ENCODE measurements around the gene SLC6A8.
"Not testable (repeated sequence)": the region's sequence is repeated elsewhere in the genome, so short reads cannot be mapped to it uniquely, and the experiment has no call there.

Gene SLC6A8

DNA sequence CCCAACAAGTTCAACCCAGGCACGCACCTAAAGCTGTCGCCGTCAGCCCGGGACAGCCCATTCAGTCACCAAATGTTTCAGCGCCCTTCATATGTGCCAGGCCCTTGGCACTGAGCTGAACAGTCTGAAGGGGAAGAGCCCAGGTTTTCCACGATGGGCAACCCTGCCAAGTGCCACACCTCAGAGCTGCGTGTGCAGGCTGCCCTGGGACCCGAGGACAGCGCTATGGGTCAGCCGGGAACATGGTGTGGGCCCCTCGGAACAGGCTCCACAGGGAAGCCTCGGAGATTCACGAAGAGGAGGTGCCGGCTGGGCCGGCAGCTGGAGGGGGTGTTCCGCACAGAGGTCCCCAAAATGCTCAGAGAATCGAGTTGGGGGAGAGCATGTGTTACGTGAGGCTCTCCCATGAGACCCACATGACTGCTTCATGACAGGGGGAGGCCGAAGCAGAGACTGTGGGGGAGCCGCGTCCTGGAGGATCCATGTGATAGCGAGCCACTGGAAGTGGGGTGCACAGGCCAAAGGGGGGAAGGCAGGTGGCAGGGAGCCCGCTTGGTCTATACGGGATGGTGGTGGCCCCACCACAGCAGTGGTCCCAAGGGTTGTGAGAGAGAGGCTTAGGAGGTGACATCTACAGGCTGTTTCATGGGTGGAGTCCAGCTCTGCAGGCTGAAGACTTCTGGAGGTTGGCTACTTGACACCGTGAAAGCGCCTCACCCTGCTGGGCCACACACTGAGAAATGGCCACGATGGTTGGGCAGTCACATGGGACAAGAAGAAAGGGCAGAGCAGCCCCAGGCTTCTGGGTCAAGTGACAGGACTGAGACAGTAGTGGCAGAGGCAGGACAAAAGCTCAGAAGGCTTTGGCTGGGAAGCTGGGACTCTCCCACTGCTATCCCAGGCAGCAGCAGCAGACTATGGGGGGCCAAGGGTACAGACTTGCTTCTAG lies 22.3 kb downstream of the SLC6A8 start:
- DNase-seq: no peak

DNA sequence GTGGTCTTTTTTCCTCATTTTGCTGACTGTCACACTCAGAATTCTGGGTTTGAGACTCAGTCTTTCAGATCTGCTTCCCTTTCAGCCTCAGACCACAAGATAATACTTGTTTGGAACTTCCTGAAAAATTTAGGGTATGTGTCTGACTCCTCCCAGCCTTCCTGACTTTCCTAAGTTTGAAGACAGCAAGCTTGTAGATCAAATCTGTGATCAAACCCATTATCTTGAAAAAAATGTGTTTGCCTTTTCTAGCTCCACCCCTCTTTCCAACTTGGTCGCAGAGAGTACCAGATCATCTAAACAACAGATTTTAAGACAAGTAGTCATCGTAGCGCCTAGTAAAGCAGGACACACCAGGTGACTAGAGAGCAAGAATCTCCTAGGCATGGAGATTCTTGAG lies 26.5 kb downstream of the SLC6A8 start:
- no peak for DNase-seq

DNA sequence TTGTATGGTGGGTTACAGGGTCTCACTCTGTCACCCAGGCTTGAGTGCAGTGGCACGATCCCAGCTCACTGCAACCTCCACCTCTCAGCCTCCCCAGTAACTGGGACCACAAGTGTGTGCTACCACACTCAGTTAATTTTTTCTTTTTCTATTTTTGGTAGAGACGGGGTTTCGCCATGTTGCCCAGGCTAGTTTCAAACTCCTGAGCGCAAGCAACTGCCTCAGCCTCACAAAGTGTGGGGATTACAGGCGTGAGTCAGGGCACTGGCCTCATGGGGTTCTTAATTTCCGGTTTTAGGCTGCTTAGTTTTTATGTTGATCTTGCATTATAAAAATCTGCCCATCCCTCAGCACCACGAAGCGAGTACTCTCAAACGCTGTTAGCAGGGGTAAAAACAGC lies 29.7 kb downstream of the SLC6A8 start:
- DNase-seq: no peak

DNA sequence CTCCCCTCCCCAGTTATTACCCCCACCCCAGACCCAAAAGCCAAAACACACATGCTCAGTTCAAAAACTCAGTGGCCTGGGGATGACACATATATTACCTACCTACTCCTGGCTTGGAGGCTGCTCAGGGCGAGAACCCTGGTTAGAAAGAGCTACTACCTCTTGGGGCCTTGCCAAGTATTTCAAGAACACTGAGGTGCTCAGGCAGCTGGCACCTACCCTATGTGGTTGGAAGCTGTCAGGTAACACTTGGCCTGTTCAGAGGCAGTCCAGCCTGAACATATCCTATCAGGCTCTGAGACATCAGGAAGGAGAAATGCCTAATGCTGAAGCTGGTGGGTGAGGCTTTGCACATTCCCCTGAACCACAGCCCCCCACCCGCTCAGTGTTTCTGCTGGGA lies 31.5 kb downstream of the SLC6A8 start:
- no peak for DNase-seq

DNA sequence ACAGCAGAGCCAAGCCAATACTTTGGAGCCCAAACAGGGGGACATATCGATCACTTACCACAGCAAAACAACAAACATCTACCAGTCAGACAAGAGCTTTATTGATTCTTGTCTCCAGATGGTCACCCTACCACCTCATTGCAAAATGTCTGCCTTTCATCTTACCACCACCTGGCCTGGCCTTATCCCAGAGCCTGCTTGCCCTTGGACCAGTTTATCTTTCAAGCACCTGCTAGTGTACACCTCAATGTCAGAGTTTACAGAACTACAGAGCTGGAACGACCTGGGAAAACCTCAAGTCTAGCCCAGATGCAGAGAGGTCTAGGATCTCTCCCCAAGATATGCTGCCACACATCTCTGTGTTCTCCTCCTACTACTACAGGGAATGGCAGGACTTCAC lies 32.0 kb downstream of the SLC6A8 start:
- no peak for DNase-seq

DNA sequence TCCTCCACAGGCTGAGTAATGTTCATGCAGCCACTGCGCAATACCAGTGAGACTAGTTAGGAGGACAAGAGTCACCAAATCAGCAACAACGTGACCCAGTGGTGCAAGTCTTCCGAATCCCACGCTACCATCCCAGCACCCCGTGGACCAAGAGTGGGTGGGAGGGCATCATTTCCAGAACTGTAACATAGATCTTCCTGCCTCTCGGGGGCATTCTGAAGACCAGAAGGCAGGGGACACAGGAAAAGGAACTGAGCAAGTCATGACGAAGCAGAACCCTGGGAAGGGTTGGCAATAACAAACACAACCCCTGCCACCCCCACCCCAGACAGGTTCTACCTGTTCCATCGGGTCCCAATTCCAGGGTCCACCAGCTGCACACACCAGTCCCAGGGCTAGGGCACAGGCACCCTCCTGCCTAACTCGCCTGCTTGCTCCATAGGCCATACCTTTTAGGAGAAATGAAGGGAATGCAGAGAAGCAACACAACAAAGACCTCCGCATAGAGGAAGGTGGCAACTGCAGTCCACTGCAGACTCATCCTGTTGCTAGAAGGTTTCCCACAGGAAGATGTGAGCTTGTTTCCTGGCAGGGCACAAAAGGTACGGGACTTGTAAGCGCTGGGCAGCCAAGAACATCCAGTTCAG lies 35.1 kb downstream of the SLC6A8 start:
- no peak for DNase-seq

DNA sequence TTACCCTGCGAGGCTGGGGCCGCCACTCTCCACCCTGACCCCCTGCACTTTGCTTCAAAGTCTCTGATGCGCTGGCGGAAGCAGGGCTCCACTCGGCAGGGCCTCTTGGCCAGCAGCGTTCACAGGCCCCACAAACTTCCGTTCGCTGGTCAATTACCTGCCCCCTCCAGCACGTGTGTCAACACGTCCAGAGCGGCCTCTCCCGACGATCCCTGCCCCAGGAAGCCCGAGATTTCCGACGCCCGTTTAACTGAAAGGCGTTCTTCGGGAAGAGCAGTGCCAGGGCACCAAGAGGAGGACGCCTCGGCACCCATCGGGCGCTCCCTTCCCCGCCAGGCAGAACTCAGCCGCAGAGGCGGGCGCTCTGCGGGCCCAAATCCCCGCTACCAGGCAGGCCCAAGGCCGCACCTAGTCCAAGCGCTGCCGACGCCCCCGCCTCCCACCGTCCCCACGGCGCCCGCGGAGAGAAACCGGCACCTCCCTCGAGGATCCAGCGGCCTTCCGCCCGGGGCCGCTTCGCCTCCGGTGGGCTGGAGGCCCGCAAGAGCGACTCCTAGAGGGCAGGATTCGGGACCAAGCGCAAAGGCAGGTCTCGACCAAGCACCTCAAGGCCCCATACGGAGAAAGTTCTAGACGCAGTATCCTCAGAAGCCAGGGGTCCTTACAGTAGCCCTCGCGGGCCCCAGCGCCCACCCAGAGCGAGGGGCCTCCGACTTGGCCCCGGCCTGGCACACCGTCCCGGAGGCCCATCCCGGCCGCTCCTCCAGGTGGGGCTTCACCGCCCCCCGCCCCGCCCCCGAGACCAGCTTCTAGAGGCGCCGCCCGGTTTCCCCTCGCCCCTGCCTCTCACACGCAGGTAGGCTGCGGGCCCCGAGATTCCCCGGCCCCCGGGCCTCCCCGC lies 35.9 kb downstream of the SLC6A8 start:
- peak in 1 of 2 experiments; percentile 39 for DNase-seq

DNA sequence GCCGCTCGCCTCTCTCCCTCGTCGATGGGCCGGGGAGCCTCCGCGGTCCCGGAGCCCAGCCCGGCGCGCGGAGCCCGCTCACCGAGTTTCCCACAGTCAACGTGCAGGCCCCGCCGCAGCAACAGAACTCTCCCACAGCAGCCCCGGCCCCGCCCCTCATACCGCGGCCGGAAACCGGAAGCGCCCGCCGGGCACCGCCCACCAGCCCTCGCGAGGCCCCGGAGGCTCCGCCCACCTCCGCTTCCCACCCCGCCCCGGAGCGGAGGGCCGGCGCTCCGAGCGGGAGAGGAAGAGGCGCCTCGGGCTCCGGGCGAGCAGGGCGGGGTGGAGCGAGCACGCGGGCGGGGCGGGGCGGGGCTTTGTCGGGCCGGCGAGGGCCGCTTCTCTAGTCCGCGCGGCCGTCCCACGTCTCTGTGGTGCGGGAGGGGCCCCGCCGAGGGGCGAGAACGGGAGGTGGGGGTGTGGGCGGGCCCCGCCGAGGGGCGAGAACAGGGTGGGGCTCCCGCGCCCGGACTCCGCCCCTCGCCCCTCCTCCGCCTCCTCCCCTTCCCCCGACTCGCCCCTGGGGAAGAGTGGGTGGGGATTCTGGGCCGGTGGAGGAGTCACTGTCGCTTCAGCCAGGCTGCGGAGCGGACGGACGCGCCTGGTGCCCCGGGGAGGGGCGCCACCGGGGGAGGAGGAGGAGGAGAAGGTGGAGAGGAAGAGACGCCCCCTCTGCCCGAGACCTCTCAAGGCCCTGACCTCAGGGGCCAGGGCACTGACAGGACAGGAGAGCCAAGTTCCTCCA lies 36.7 kb downstream of the SLC6A8 start, which contains the start of the genes ABCD1 and BCAP31:
Gene ABCD1 (plus strand): TSS at position 605 of the 787 bp plus-strand sequence. CDS start 411 bp downstream, outside the sequence.
Gene BCAP31 (minus strand): TSS at position 136 of the 787 bp plus-strand sequence. CDS start 1,143 bp downstream, outside the sequence.
- DNase-seq: peak; percentile 67 to 86

DNA sequence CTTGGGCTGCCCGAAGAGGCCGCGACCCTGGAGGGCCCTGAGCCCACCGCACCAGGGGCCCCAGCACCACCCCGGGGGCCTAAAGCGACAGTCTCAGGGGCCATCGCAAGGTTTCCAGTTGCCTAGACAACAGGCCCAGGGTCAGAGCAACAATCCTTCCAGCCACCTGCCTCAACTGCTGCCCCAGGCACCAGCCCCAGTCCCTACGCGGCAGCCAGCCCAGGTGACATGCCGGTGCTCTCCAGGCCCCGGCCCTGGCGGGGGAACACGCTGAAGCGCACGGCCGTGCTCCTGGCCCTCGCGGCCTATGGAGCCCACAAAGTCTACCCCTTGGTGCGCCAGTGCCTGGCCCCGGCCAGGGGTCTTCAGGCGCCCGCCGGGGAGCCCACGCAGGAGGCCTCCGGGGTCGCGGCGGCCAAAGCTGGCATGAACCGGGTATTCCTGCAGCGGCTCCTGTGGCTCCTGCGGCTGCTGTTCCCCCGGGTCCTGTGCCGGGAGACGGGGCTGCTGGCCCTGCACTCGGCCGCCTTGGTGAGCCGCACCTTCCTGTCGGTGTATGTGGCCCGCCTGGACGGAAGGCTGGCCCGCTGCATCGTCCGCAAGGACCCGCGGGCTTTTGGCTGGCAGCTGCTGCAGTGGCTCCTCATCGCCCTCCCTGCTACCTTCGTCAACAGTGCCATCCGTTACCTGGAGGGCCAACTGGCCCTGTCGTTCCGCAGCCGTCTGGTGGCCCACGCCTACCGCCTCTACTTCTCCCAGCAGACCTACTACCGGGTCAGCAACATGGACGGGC lies 37.5 kb downstream of the SLC6A8 start:
- peak in 1 of 2 experiments; percentile 8 for DNase-seq

DNA sequence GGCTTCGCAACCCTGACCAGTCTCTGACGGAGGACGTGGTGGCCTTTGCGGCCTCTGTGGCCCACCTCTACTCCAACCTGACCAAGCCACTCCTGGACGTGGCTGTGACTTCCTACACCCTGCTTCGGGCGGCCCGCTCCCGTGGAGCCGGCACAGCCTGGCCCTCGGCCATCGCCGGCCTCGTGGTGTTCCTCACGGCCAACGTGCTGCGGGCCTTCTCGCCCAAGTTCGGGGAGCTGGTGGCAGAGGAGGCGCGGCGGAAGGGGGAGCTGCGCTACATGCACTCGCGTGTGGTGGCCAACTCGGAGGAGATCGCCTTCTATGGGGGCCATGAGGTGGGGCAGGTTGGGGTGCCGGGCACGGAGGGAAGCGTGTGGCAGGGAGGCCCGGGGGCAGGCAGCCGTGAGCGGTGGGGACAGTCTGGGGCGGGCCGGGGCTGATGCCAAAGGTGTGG lies 38.1 kb downstream of the SLC6A8 start:
- DNase-seq: no peak

DNA sequence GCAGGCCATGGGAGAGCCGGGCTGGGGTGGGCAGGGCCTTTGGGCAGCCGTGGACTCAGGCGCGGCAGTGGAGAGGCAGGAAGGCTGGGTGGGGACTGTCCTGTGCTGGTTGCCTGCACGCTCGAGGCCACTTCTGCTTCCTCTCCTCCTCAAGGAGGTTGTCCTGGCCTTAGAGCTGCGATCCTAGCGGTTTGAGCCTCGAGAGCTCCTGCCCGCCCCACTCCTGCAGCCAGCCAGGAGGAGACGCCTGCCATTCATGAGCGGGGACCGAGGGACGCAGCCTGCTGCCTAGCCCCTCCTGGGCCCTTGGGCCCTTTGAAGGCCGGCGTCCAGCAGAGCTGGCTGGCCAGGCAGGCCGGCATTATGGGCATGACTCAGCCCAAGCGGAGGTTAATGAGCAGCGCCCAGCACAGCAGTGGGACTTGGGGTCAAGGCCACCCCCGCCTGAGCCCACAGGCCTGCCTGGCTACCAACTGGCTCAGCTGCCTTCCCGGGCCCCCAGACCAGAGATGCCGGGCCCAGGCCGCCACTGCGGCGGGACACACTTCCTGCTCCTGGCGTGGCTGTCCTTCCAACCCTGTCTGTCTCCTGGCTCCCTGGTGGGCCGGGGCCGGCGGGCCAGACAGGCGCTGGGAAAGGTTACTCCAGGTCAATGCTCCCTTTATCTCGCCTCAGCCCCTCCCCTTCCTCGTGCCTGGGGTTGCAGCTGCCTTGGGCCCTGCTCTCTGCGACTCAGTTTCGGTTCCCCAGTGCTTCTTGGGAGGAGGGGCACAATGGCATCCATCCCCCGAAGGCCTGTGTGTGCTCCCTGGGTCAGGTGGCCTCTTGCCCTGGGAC lies 38.8 kb downstream of the SLC6A8 start:
- DNase-seq: peak in 1 of 2 experiments; percentile 41

DNA sequence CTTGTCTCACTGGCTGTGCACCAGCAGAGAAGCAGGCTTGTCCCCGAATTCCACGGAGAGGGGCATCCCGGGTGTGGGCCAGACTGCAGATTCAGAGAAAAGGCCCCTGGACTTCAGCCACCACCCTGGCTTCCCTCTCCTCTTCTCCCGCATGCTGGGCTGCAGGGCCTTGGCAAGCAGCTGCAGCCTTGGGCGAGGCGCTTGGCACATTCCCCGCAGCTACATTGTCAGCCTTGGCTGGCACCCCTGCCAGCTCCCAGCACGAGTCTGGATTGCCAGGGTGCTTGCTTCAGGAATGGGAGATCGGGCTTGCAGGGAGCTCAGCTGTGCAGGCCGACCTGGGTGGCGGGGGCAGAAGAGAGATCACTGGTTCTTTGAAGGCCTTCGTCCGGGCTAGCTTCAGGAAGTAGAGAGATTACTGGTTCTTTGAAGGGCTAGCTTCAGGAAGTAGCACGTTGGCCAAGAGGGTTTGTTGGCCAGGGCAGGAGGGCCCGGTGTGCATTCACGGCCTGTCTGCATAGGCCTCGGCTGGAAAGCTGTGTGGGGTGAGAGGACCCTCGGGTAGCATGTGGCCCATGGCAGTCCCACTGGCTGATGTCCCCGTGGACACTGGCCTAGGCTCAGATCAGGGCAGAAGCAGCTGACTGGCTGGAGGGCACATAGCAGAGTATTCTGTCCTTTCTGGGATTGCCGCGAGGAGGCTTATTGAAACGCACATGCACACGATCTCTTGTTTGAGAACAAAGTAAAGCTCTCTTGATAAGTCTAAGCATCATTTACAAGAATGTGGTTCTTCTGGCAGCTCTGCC lies 39.6 kb downstream of the SLC6A8 start:
- DNase-seq: no peak

DNA sequence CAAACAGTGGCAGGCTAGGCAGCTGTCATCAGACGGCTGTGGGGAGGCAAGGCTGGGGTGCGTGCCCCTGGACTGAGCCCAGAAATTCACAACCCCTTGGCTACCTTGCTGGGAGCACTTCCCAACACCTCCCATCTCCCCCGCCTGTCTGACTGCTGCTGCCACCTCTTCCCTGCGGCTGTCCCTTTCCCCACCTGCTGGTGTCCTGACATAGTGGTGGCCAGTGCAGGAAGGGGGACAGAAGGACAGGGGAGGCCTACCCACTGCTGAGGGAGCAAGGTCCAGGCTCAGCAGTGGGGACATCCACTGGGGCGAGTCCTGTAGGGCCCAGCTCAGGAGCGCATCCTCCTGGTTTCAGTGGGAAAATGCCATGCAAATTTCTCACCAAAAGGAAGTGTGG lies 40.4 kb downstream of the SLC6A8 start:
- no peak for DNase-seq

DNA sequence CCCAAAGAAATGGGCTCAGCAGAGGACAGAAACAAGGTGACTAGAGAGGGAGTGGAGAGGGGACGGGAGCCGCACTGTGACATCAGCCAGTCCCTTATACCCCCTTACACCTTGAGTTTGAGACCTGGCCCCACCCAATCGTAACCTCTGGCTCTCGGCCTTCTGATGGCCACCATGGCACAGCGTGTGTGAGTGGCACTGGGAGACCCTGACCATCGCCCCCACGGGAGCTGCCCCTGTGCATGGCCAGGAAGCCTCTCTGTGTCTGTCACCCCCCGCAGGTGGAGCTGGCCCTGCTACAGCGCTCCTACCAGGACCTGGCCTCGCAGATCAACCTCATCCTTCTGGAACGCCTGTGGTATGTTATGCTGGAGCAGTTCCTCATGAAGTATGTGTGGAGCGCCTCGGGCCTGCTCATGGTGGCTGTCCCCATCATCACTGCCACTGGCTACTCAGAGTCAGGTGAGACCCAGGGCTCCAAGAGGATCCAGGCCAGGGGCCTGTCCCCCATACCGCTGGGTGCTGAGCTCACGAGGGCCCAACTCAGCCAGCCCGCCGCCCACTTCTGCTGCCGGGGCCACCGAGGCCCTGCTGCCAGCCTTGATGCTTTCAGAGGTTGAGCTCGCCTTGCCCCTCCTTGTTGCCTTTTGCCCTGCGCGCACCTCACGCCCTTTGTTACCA lies 41.4 kb downstream of the SLC6A8 start:
- no peak for DNase-seq

DNA sequence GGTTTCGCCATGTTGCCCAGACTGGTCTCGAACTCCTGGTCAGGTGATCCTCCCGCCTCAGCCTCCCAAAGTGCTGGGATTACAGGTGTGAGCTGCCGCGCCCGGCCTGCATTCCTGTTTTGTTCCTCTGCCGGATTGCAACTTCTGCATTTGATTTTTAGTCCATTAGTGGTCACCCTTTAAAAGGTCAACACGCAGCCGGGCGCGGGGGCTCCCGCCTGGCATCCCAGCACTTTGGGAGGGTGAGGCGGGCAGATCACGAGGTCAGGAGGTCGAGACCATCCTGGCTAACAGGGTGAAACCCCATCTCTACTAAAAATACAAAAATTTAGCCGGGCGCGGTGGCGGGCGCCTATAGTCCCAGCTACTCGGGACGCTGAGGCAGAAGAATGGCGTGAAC lies 42.4 kb downstream of the SLC6A8 start:
- DNase-seq: not testable (repeated sequence)

DNA sequence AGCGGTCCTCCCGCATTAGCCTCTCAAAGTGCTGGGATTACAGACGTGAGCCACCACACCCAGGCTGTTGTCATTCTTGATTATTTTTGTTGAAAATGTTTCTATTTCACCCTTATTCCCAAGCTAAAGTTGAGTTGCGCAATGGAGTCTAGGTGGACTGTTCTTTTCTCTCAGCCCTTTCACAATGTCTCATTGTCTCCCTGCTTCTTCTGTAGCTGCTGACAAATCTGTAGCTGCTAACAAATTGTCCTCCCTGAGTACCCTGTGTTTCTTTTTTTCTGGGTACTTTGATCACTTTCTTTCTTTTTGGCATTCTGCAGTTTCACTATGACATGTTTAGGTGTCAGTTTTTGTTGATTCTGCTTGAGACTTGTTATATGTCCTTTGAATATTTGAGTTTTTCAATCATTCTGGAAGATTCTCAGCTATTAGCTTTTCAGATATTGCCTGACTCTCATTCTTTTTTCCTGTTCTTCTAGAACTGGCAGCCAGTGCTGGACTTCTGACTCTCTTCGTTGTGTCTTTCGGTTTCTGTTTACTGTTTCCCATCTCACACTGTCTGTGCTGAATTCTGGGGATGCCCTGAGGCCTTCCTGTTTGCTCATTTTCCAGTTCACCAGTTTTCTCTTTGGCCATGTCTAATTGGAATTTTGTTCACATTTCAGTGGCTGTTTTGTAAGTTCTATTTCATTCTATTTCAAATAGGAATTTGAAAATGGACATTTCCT lies 43.6 kb downstream of the SLC6A8 start:
- DNase-seq: no peak

DNA sequence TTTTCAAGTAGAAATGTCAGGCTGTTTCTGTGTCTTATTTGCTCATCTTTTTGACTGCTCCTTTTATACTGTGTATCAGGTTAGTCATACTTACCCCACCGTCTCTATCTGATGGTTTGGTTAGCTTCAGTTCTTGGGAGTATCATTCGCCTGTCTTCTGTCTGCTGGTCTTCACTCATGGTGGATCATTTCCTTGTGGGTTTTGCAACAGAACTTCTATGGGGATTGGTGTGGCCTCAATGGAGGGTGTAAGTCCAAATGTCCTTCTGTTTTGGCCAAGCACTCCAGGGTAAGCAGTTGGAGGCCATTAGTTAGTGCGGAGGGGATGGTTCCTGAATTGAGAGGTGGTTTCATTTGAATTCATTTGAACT lies 44.1 kb downstream of the SLC6A8 start:
- DNase-seq: no peak

DNA sequence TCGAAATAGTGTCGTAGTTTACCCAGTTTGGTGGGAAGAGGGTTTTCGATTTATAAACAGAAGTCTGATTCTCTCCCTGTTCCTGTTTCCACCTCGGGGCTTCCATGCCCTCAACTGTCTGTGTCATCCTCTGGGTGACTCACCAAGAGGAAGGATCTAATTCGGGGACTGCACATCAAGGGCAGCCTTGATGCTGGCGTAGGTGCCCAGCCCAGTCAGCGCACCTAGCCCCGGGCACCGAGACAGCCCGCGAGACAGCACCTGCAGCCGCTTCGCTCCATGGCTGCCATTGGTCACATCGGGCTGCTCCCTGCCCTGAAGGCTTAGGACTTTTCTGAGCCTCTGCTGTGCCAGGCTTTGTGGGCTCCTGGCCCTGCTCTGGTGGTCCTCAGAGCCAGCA lies 44.7 kb downstream of the SLC6A8 start:
- no peak for DNase-seq
